HS-5 (cell line): ENCODE measurements around the gene GLB1L3.
"Not testable (repeated sequence)": the region's sequence is repeated elsewhere in the genome, so short reads cannot be mapped to it uniquely, and the experiment has no call there.

ENCODE experiments used
- DNase-seq: peaks from one replicate; pipeline ENCODE4 v3.0.0-alpha.2; 2012; ENCODE audit warnings: low read depth

GLB1L3 gene

GRCh38 chr11:134313821-134314607 is 37.8 kb downstream of the GLB1L3 start:
- no peak for DNase-seq

GRCh38 chr11:134317103-134317502 is 40.9 kb downstream of the GLB1L3 start:
- DNase-seq = no peak

DNA sequence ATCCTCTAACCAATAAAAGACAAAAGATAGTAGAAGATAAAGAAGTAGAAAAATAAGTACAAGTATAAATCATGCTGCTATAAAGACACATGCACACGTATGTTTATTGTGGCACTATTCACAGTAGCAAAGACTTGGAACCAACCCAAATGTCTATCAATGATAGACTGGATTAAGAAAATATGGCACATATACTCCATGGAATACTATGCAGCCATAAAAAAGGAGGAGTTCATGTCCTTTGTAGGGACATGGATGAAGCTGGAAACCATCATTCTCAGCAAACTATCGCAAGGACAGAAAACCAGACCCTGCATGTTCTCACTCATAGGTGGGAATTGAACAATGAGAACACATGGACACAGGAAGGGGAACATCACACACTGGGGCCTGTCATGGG is 45.2 kb downstream of the GLB1L3 start:
- DNase-seq = not testable (repeated sequence)

DNA sequence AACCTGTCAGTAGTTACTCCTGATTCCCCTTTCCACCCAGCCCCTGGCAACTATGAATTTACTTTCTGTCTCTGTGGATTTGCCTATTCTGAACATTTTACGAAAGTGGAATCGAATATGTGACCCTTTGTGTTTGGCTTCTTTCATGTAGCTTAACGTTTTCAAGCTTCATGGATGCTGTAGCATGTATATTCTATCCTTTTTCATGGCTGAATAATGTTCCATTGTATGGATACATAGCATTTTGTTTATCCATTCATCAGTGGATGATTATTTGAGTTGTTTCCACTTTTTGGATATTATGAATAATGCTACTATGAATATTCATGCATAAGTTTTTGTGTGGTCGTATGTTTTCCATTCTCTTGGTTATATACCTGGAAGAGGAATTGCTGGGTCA is 46.4 kb downstream of the GLB1L3 start:
- DNase-seq = no peak

DNA sequence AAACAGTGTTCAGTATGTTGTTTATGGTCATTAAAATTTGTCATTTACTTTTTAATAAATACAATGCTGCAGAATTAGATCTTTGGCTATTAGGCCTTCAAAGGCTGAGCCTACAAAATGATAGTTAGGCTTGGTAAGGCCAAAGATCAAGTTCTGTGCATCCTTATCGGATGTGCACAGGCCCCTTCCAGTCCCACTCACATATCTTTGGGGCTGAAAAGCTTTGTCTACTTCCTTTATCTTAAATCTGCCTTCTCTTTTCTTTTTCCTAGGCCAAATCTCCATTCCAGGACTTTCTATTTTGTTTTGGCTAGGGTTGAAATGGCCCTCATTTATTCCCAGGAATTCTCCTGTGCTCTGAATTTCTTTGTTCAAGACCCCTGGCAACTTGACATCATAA is 52.3 kb downstream of the GLB1L3 start:
- DNase-seq = no peak

DNA sequence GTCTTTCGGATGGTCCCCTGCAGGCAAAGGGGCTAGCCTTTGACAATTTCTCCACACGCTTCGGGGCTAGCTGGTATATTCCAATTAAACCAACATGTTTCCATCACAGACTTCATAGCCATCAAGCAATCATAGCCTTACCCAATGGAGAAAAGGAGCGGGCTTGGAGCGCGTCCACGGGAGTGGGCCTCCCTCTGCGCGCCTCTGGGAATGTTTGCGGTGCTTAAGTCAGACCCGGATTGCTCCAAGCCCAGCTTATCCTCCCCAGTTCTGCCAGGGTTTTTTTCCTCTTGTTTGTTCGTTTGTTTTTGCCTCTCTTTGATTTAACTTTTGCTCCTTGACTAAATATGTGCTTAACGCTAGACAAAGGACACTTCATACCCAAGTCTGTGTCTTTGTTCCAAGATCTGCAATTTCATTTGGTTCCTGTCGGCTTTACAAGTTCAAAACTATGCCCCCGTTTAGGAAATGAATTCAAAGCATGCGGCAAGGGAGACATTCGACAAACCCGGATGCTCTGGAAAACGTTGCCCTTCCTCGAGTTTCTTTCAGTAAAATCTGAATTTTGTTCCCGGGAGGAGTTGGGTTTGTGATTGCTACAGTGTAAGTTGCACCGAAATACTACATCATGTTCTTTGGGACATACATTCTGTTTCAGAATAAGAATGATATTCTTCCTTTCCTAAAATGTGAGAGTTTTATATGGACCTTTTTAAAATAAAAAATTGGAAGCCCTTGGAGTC is 54.6 kb downstream of the GLB1L3 start:
- no peak for DNase-seq

GRCh38 chr11:134331354-134332188 is 55.4 kb downstream of the GLB1L3 start, which contains the start of gene GLB1L2:
Gene GLB1L2, plus strand, starts transcription at chr11:134331988. Its CDS starts 74 bp downstream, at chr11:134332062.
- DNase-seq = no peak

- no peak for DNase-seq
Measured at GRCh38 chr11:134332189-134332631, 56.0 kb downstream of the GLB1L3 start.

- DNase-seq = no peak
Measured at GRCh38 chr11:134332782-134333181, 56.6 kb downstream of the GLB1L3 start.

GRCh38 chr11:134333312-134333711 is 57.1 kb downstream of the GLB1L3 start:
- no peak for DNase-seq

- no peak for DNase-seq
Measured at GRCh38 chr11:134333946-134334345, 57.8 kb downstream of the GLB1L3 start.

DNA sequence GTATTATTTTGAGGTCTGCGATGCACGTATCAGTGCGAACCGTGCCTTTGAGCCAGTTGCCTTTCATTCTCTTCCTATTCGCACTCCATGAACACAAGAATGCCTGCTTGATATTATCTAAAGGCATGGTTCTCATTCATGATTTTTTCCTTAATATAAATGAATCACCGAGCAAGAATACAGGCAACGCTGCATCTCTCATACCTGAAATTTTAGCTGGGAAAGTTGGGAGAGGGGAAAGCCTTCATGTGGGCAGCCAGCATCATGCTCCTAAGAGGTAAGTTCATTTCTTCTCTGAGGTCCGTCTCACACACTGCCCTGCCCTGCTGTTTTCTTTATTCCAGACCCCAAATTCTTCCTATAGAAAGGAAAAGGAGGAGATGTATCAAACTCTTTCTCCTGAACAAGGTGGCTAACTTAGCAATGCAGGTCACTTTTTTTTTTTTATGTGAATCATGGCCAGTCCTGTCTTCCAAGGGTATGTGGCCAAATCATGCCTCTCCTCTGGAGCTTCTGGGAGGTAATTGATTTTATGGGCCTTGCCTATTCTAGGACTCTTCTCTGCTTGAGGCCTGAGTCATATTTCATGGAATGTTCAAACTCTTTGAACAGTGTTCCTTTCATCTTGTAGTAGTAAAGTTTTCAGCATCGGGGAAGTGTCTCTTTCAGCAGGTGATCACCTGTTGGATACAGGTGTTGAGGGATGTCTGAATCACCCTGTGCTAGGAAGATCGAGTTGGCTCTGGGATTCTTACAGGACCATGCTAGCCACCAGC is 58.8 kb downstream of the GLB1L3 start:
- DNase-seq = no peak

DNA sequence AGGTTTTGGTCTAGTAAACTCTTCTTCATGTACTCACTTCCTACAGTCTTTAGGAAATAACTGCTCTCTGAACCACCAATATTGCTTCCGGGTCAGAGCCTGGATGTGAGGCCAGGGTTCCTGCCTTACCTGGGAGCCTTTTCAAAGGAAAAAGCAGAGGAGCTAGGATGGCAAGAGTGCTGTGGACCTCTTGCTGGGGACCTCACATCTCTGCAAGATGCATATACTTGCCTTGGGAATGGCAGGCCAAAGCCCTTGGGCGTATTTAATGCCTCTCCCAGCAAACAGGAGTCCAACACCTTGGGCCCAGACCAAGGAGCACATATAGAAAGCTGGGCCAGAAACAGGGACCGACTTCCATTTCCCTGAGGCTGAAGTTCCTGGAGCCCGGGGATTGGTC is 60.9 kb downstream of the GLB1L3 start:
- no peak for DNase-seq

DNA sequence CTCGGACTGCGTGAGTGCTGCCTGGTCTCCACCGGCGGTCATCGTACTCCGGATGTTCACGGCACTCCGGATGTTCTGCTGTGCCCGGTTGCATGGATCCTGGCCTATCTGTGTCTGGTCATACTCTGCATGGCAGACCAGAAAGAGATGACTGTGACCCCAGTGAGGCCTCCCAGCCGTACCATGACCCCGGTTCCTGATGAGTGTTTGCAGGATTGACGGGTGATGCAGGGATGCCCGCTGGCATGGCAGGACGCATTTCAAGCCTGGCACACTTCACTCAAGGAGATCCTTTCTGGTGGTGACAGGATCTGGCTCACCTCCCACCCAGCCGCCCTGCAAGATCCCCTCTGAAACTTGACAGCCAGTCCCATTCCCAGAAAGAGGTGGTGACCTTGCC is 61.9 kb downstream of the GLB1L3 start:
- no peak for DNase-seq

- no peak for DNase-seq
Measured at GRCh38 chr11:134338654-134339053, 62.5 kb downstream of the GLB1L3 start.

GRCh38 chr11:134339756-134340155 is 63.6 kb downstream of the GLB1L3 start:
- no peak for DNase-seq

DNA sequence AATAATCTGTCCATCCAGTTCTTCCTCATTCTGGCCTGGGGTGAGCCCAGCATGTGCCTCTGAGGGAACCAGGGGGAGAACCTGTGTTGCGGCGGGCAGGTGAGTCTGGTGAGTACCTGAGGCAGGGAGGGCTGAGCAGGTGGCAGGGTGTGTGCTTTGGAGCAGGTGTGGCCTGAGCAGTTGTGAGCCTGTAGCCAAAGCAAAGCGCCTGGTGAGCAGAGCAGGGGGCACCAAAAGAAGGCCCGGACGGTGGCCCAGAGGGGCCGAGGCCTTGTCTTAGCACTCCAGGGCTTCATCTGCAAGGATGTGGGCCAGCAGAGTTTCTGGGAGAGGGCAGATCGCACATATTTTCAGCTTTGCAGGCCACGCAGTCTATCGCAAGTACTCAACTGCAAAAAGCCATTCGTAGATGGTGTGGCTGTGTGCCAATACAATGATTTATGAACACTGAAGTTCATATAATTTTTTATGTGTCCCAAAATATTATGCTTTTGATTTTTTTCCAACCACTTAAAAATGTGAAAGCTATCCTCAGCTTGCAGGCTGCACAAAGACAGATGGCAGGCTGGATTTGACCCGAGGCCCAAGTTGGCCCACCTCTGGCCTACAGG is 64.3 kb downstream of the GLB1L3 start:
- no peak for DNase-seq

- DNase-seq = no peak
Measured at GRCh38 chr11:134341805-134342571, 65.8 kb downstream of the GLB1L3 start.

GRCh38 chr11:134342572-134343340 is 66.6 kb downstream of the GLB1L3 start:
- no peak for DNase-seq

GRCh38 chr11:134343646-134344045 is 67.5 kb downstream of the GLB1L3 start:
- no peak for DNase-seq
